ENCODE data around the gene SPTAN1.
"Not testable (repeated sequence)": the region's sequence is repeated elsewhere in the genome, so short reads cannot be mapped to it uniquely, and the experiment has no call there.

SPTAN1 gene

DNA sequence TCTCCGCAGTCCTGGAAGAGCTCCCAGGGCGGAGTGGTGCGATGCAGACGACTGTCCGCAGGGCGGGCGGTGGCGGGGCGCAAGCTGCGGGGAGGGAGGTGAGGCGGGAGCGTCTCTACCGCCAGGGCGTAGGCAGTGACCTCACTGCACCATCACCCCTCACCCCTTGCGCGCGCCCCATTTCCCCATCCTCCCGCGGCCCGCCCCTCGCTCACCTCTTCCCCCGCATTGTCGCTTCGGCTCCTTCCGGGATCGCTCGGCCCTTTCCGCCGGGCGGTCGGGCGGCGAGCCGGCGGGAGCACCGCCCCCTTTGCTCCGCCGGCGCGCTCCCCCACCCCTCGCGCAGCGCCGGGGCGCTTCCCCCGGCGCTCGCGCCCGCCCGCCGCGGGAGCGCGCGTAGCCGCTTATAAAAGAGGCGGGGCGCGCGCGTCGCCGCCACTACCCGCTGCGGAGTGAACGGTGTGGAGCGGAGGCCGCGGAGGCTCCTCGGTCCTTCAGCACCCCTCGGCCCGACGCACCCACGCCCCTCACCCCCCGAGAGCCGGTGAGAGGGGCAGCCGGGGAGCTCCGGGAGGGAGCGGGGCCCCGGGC is at the start of gene SPTAN1:
Gene SPTAN1, plus strand, starts transcription at position 435 of the 591 bp plus-strand sequence. CDS start 14,154 bp downstream, outside the sequence.
- DNase-seq (ENCODE audit: low spot score) = peak; percentile 93

DNA sequence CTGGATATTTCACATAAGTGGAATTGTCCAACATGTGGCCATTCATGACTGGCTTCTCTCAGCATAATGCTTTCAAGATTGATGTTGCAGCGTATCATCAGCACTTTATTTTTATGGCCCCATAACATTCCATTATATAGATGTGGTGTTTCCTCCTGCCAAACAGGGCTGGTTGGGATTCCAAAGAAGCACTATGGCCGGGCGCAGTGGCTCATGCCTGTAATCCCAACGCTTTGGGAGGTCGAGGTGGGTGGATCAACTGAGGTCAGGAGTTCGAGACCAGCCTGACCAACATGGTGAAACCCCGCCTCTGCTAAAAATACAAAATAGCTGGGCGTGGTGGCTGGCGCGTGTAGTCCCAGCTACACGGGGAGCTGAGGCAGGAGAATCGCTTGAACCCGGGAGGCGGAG is 49.0 kb upstream of the SPTAN1 start:
- not testable (repeated sequence) for DNase-seq (ENCODE audit: low spot score)

GRCh38 chr9:128503870-128504269 is 48.5 kb upstream of the SPTAN1 start:
- no peak for DNase-seq (ENCODE audit: low spot score)

GRCh38 chr9:128504485-128505413 is 47.6 kb upstream of the SPTAN1 start, which contains the start of gene GLE1:
Gene GLE1 (plus strand): TSS chr9:128504719. CDS start chr9:128504806, 87 bp downstream.
- peak; percentile 97 for DNase-seq (ENCODE audit: low spot score)

DNA sequence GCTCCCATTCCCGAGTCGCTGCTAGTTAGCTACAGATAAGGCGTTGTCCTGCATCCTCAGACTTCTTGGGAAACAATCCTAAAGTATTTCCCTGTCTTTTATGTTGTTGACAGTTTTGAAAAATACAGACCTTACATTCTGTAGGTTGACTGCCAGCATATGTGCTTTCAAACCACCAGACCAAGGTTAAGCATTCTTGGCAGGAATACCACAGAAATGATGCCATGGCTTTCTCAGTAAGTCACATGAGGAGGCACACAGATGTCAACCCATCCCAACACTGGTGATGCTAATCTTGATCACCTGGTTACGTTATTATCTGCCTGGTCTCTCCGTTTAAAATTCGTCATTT is 47.0 kb upstream of the SPTAN1 start:
- no peak for DNase-seq (ENCODE audit: low spot score)

GRCh38 chr9:128505906-128506305 is 46.5 kb upstream of the SPTAN1 start:
- not testable (repeated sequence) for DNase-seq (ENCODE audit: low spot score)

DNA sequence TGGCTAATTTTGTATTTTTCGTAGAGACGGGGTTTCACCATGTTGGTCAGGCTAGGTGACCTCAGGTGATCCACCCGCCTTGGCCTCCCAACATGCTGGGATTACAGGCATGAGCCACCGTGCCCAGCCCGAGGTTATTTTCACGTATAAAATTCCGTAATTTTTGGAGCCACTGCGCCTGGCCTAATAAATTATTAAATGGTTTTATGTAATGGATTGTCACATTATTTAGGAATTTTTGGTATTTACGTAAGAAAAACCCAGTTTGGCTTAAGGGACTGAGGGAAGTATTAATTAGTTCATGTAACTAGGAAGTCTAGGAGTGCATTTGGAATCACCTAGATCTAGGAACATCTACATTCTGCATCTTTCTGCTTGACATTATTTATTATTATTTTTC is 39.6 kb upstream of the SPTAN1 start:
- DNase-seq (ENCODE audit: low spot score) = no peak

- no peak for DNase-seq (ENCODE audit: low spot score)
Observed at GRCh38 chr9:128521956-128522355, 30.4 kb upstream of the SPTAN1 start.

DNA sequence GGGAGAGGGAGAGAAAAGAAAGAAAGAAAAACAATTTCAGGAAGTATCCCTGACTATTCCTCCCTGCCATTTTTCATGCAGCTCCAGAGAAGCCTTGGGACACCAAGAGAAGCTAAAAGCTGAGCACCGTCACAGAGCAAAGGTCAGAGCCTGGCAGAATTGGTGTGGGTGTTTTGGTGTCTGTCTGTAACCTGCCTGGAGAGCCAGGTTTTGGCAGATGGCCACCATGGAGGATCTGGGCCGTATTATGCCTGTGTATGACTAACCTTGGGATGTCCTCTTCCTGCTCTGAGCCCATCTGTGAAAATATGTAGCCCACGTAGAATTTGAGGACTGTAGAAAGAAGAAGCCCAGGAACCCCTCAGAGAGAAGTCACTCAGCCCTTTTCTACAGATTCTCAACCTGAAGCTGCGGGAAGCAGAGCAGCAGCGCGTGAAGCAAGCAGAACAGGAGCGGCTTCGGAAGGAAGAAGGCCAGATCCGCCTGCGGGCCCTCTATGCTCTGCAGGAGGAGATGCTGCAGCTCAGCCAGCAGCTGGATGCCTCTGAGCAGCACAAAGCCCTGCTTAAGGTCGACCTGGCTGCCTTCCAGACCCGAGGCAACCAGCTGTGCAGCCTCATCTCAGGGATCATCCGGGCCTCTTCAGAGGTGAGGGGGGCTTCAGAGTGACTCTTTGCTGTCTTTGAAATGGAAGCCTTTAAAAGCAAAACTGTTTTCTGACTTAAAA is 29.0 kb upstream of the SPTAN1 start:
- peak; percentile 67 for DNase-seq (ENCODE audit: low spot score)

- no peak for DNase-seq (ENCODE audit: low spot score)
Observed at GRCh38 chr9:128526720-128527119, 25.7 kb upstream of the SPTAN1 start.

DNA sequence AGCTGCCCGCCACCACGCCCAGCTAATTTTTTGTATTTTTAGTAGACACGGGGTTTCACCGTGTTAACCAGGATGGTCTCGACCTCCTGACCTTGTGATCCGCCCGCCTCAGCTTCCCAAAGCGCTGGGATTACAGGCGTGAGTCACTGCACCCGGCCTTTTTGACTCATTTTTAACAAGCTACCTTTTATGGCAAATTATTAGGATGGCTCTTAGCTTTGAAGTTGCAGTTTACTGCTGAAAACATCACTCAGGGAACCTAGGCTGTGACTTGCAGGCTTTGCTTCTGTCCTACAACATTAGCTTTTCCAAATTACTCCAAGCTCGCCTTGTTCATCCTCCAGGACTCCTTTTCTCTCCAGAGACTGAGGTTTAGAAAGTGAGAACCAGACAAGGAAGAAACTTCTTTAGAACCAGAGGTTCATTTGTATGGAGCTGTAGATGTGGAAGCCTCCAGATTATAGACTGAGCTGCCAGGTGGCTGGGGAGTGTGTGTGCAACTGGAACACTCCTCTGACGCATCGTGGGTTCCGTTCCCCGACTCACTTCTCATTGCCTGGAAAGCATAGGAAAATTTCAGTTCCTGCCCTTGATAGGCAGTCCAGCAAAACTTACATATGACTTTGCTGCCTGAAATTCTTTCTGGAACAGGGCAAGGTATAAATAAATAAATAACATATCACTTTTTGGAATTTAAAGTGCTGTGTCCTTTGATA is 23.8 kb upstream of the SPTAN1 start:
- DNase-seq (ENCODE audit: low spot score) = no peak

GRCh38 chr9:128529191-128529590 is 23.2 kb upstream of the SPTAN1 start:
- DNase-seq (ENCODE audit: low spot score) = no peak

DNA sequence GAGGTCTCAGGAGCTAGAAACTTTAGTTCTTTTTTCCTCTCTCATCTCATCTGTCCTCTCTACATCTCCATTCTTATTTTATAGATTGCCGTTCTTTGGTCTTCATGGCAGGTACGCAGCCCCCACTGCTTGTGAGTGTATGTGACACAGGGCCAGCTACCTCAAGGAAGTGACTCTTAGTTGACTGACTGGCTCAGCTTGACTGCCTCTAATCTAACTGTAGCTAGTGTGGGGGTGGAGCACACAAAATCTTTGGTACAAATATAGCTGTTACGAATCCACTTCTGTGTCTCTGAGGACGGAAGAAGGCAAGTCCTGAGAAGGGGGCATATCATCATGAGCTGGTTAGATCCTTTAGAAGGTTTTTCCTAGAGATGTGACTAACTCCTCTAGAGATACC is 19.8 kb upstream of the SPTAN1 start:
- DNase-seq (ENCODE audit: low spot score) = no peak

DNA sequence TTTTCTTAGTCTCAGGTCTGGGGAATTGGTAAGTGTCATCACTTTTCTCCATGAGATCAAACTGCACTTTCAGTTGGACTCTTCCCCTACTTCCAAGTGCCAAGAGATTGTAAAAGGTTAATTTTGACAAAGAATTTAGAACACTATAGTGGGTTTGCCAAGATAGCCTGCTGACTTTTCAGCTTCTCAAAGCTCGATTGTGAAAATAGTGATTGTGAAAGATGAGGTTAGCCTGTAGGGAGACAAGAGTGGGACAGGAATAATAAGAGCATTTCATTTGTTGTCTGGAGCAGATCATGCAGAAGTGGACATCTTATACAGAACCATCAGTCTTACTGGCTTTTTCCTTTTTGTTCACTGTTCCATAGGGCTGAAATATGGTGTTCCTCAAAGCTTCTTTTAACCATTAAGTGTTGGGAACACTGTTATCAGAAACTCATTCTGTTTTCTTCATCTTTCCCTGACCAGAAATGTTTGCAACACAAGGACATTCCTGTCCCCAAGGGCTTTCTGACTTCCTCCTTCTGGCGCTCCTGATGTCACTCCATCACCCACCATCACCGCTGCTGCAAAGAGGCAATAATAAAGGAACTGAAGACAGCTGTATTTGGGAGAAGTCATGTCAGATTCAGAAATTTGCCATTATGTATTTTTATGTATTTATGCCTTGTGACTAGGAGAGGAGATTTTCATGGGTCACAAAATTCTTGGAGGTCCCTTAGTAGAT is 11.6 kb upstream of the SPTAN1 start:
- no peak for DNase-seq (ENCODE audit: low spot score)

GRCh38 chr9:128546504-128546903 is 5.9 kb upstream of the SPTAN1 start:
- no peak for DNase-seq (ENCODE audit: low spot score)

- no peak for DNase-seq (ENCODE audit: low spot score)
Observed at GRCh38 chr9:128548876-128549275, 3.5 kb upstream of the SPTAN1 start.

DNA sequence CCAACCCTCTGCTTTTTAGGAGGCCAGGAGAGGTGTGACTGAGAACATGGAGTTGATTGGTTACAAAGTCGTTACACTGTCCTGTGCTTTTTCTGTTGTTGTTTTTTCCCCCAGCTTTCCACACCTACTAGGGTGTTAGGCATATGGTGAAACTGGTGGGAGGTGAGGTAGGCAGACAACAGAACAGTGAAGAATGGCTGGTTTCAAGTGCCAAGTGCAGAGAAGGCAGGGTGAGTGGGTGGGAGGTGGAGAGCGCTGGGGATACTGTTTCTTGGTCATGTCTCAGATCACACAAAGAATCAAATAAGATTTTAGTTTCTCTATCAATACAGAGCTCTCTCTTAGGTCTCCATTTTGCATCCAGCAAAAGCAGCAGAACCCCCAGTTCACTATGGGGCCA is 2.2 kb upstream of the SPTAN1 start:
- DNase-seq (ENCODE audit: low spot score) = no peak

DNA sequence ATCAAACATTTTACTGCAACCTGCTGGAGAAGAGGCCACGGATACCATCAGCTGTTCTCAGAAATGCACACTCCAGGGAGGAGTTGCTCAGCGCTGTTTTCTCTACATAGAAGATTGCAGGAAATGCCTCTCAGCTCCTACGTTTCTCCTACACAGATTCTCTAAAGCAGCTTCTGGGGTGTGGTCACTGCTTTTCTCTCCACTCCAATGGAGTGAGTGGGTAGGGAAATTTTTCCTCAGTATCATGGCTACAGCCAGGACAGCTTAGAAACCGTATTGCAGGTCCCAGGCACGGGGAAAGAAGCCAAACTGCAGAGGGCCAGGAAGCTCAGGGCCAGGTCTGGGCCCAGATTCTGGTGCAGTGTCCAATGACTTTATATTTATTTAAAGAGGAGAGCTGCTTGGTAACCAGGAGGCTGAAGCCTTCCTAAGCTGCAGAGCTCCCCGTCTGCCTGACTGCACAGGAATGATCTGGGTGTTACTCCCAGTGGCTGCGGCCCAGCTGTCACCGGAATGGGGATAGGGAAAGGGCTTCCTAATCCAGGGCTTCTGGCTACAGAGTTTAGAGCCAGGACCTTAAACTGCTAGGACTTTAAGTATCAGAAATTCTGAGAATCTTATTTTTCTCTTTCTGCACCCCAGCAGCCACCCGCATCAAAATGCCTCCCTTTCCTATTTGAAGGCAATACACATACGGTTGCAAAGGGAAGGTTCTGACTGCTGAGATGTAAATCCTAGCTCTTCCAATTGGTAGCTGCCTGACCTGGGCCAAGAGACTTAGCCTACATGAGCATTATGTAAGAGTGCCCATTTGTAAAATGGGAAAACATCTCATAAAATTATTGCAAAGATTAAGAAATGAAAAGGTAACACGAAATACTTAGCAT is 1.4 kb upstream of the SPTAN1 start:
- DNase-seq (ENCODE audit: low spot score) = peak; percentile 69

DNA sequence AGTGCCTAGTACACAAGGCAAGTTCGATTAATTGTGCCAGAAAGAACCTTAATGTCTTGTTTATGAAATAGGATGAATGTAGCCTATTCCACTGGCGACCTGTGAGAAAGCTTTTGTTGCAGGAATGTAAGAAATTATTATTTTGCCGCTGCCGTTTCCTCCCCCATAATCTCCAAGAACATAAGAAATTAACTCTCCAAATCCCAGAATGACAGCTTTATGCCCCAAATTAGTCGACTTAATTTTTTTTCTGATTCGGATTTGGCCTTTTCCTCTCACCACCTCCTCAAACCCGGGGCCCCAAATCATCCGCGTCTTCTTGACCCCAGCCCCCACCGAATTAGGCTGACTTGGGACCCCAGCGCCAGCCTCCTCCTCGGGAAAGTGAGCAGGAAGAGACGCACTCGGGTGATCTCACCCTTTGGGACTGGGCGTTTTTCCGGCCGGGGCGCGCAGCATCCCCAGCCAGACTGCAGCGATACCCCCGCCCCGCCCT is 682 bp upstream of the SPTAN1 start:
- DNase-seq (ENCODE audit: low spot score) = no peak

Data from left forelimb (tissue), 1 donor.